H9 (cell line): Measurements from ENCODE around the gene DISC1. TPM values are rescaled to one million over a fixed set of nuclear protein-coding genes. Genes with fewer than 3 reads are reported as not detected.

ENCODE experiments used
- DNase-seq: peaks from one replicate; pipeline ENCODE4 v3.0.0-alpha.2; 2017
- H2AFZ ChIP-seq: one replicate; pipeline ENCODE4 v1.6.1; 2013; ENCODE audit warnings: mild to moderate bottlenecking, low read length, control low read depth, moderate library complexity
- H2AK5ac ChIP-seq: 2 replicates; pipeline ENCODE4 v1.6.1; 2013; ENCODE audit warnings: low read length, control low read depth, mixed read lengths; ENCODE audit not compliant: insufficient read length
- H2BK120ac ChIP-seq: one replicate; pipeline ENCODE4 v1.6.1; 2013; ENCODE audit warnings: low read depth, mild to moderate bottlenecking, low read length, control low read depth, inconsistent platforms; ENCODE audit not compliant: poor library complexity, severe bottlenecking
- H2BK12ac ChIP-seq: 2 replicates; pipeline ENCODE4 v1.6.1; 2013; ENCODE audit warnings: low read length, control low read depth, mixed read lengths, low read depth; ENCODE audit not compliant: insufficient read length
- H2BK15ac ChIP-seq: 2 replicates; pipeline ENCODE4 v1.6.1; 2013; ENCODE audit warnings: low read depth, low read length, control low read depth
- H2BK20ac ChIP-seq: one replicate; pipeline ENCODE4 v1.6.1; 2013; ENCODE audit warnings: low read depth, mild to moderate bottlenecking, low read length, control low read depth, inconsistent platforms; ENCODE audit not compliant: poor library complexity, severe bottlenecking
- H2BK5ac ChIP-seq: 2 replicates; pipeline ENCODE4 v1.6.1; 2013; ENCODE audit warnings: low read length, control low read depth, mixed read lengths; ENCODE audit not compliant: insufficient read length
- H3K14ac ChIP-seq: 2 replicates; pipeline ENCODE4 v1.6.1; 2013; ENCODE audit warnings: low read length, control low read depth; ENCODE audit not compliant: insufficient read depth
- H3K18ac ChIP-seq: 2 replicates; pipeline ENCODE4 v1.6.1; 2013; ENCODE audit warnings: low read depth, mild to moderate bottlenecking, mixed read lengths, low read length, control low read depth; ENCODE audit not compliant: insufficient read length
- H3K23ac ChIP-seq: 2 replicates; pipeline ENCODE4 v1.6.1; 2013; ENCODE audit warnings: low read length, control low read depth, mixed read lengths, low read depth; ENCODE audit not compliant: insufficient read length
- H3K23me2 ChIP-seq: 2 replicates; pipeline ENCODE4 v1.6.1; 2013; ENCODE audit warnings: low read depth, mild to moderate bottlenecking, mixed read lengths, low read length, control low read depth; ENCODE audit not compliant: insufficient read length, poor library complexity, severe bottlenecking
- H3K27ac ChIP-seq: 2 replicates; pipeline ENCODE4 v1.5.1; 2013; ENCODE audit warnings: low read length, control low read depth, mixed read lengths, low read depth; ENCODE audit not compliant: insufficient read length
- H3K27me3 ChIP-seq: 2 replicates; pipeline ENCODE4 v1.6.1; 2013; ENCODE audit warnings: low read length, control low read depth, inconsistent platforms; ENCODE audit not compliant: insufficient read depth
- H3K4ac ChIP-seq: 2 replicates; pipeline ENCODE4 v1.6.1; 2013; ENCODE audit warnings: low read depth, mild to moderate bottlenecking, control low read depth, inconsistent platforms, low read length, moderate library complexity
- H3K4me1 ChIP-seq: 2 replicates; pipeline ENCODE4 v1.6.1; 2013; ENCODE audit warnings: low read length, control low read depth, inconsistent platforms; ENCODE audit not compliant: insufficient read depth
- H3K4me2 ChIP-seq: 2 replicates; pipeline ENCODE4 v1.6.1; 2013; ENCODE audit warnings: low read length, control low read depth, mixed read lengths; ENCODE audit not compliant: insufficient read length, insufficient read depth
- H3K56ac ChIP-seq: 2 replicates; pipeline ENCODE4 v1.6.1; 2013; ENCODE audit warnings: low read depth, mild to moderate bottlenecking, mixed read lengths, low read length, control low read depth; ENCODE audit not compliant: insufficient read length
- H3K79me1 ChIP-seq: 2 replicates; pipeline ENCODE4 v1.6.1; 2013; ENCODE audit warnings: low read depth, mild to moderate bottlenecking, moderate library complexity, low read length, control low read depth, inconsistent platforms; ENCODE audit not compliant: insufficient read depth, poor library complexity, severe bottlenecking
- H3K79me2 ChIP-seq: 2 replicates; pipeline ENCODE4 v1.6.1; 2013; ENCODE audit warnings: low read length, control low read depth, inconsistent platforms; ENCODE audit not compliant: insufficient read depth
- H3K9ac ChIP-seq: 2 replicates; pipeline ENCODE4 v1.6.1; 2013; ENCODE audit warnings: low read length, control low read depth, mixed read lengths; ENCODE audit not compliant: insufficient read length; ENCODE audit errors: extremely low read depth
- H3K9me3 ChIP-seq: one replicate; pipeline ENCODE4 v1.6.1; 2013; ENCODE audit warnings: low read depth, low read length, inconsistent platforms; ENCODE audit not compliant: control insufficient read depth
- H3T11ph ChIP-seq: one replicate; pipeline ENCODE4 v1.6.1; 2013; ENCODE audit warnings: mild to moderate bottlenecking, low read length, control low read depth, inconsistent platforms
- H4K20me1 ChIP-seq: one replicate; pipeline ENCODE4 v1.6.1; 2013; ENCODE audit not compliant: control insufficient read depth, insufficient read length, insufficient read depth
- H4K5ac ChIP-seq: 2 replicates; pipeline ENCODE4 v1.6.1; 2013; ENCODE audit warnings: low read depth, mild to moderate bottlenecking, mixed read lengths, low read length, control low read depth; ENCODE audit not compliant: insufficient read length
- H4K8ac ChIP-seq: replicated peaks from 2 replicates; pipeline ENCODE4 v1.6.1; 2013; ENCODE audit warnings: low read length, control low read depth, mixed read lengths, low read depth; ENCODE audit not compliant: insufficient read length
- H4K91ac ChIP-seq: 2 replicates; pipeline ENCODE4 v1.6.1; 2013; ENCODE audit warnings: low read depth, mild to moderate bottlenecking, moderate library complexity, mixed read lengths, low read length, control low read depth; ENCODE audit not compliant: insufficient read length
- H3K27ac Mint-ChIP-seq, 3 experiments: 2 replicates in 2 of 3; 3 replicates in 1 of 3; pipeline ENCODE4 v1.8.0; 2020 to 2021; ENCODE audit warnings: mixed read lengths in 3 of 3, mild to moderate bottlenecking in 1 of 3, moderate library complexity in 1 of 3
- H3K27me3 Mint-ChIP-seq: 2 replicates; pipeline ENCODE4 v1.8.0; 2021; ENCODE audit warnings: low read depth, mild to moderate bottlenecking, moderate library complexity, mixed read lengths
- H3K36me3 Mint-ChIP-seq, 3 experiments: 2 replicates in 2 of 3; 3 replicates in 1 of 3; pipeline ENCODE4 v1.8.0; 2020 to 2021; ENCODE audit warnings: low read depth in 3 of 3, mixed read lengths in 3 of 3; ENCODE audit not compliant: insufficient read depth in 1 of 3
- H3K4me1 Mint-ChIP-seq, 2 experiments: 2 replicates each; pipeline ENCODE4 v1.8.0; 2020; ENCODE audit warnings: mixed read lengths in 2 of 2
- H3K4me3 Mint-ChIP-seq, 2 experiments: 2 replicates in 1 of 2; 3 replicates in 1 of 2; pipeline ENCODE4 v1.8.0; 2020 to 2021; ENCODE audit warnings: mild to moderate bottlenecking in 2 of 2, mixed read lengths in 2 of 2, moderate library complexity in 1 of 2
- H3K9me3 Mint-ChIP-seq, 2 experiments: 2 replicates in 1 of 2; 3 replicates in 1 of 2; pipeline ENCODE4 v1.8.0; 2020; ENCODE audit warnings: mild to moderate bottlenecking in 2 of 2, mixed read lengths in 2 of 2, moderate library complexity in 1 of 2
- WGBS: extraction: QIAGEN DNeasy Blood & Tissue Kit; methylation state at CpG from one replicate; pipeline ENCODE4 v1.1.7; 2013; ENCODE audit warnings: missing lambda C conversion rate, low lambda C conversion rate, mixed read lengths; ENCODE audit not compliant: insufficient read length; ENCODE audit errors: extremely low coverage; 5-methylcytosine and 5-hydroxymethylcytosine counted together
- total RNA-seq: library from RNA; stranded (reverse); gene quantifications from 2 replicates; pipeline ENCODE4 v1.2.1, GENCODE V29; 2021
- TF ChIP-seq, protein P1 (sequence below): fragments of 200-600 bp; sonication (generic); conservative IDR thresholded peaks from 3 replicates; pipeline ENCODE4 v1.8.0; 2021; ENCODE audit warnings: antibody characterized with exemption, mild to moderate bottlenecking

The DISC1 gene
- total RNA-seq, 1 experiment from 2014 or later, result 2.5 TPM

DNA sequence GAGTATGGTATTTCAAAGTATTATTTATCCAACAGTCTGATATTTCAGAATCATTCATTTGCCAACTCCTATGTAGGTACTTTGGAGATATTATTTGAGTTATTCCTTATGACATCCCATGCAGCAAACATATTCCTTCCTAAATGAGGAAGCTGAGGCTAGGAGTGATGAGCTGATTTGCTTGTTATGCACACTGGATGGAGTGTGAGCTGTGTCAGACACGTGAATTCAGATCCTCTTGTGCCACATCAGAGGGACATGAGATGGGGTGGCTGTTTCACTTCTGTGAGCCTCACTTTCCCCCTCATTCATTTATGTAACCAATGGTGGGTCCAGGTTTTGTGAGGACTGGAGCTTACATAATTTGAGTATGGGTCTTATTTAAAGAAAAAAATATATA, 215.9 kb downstream of the DISC1 start:
- no peak overlapping the region for H2BK15ac ChIP-seq
- H3K9me3 ChIP-seq, result no peaks in the 10 kb centered on the region
- H3K4me2 ChIP-seq, result no peak overlapping the region
- no peak overlapping the region for H2BK120ac ChIP-seq
- H3K36me3 Mint-ChIP-seq, result no peaks in the 10 kb centered on the region
- H3T11ph ChIP-seq, result no peak overlapping the region
- no peak overlapping the region for H2AK5ac ChIP-seq
- WGBS, result no CpG with 5 or more reads among the region's 1 CpG
- H3K23ac ChIP-seq, result no peak overlapping the region
- H3K23me2 ChIP-seq, result no peaks in the 10 kb centered on the region
- H3K9ac ChIP-seq, result no peak overlapping the region
- H2BK20ac ChIP-seq, result no peak overlapping the region
- no peak overlapping the region for H3K4ac ChIP-seq
- peaks cover 16% of the 10 kb centered on the region for H3K27me3 Mint-ChIP-seq
- H3K4me1 Mint-ChIP-seq, result peaks cover 3 to 6% of the 10 kb centered on the region in 2 experiments; a peak in 2 of 4 replicates
- H3K14ac ChIP-seq, result no peak overlapping the region
- H3K9me3 Mint-ChIP-seq, result no peaks in the 10 kb centered on the region; a peak in 1 of 5 replicates
- H4K5ac ChIP-seq, result no peak overlapping the region
- H3K27ac Mint-ChIP-seq, result no peak overlapping the region
- no peaks in the 10 kb centered on the region for H4K20me1 ChIP-seq
- no peak for DNase-seq
- no peak overlapping the region for H3K27ac ChIP-seq
- H2BK5ac ChIP-seq, result no peak overlapping the region
- TF ChIP-seq, protein P1, sequence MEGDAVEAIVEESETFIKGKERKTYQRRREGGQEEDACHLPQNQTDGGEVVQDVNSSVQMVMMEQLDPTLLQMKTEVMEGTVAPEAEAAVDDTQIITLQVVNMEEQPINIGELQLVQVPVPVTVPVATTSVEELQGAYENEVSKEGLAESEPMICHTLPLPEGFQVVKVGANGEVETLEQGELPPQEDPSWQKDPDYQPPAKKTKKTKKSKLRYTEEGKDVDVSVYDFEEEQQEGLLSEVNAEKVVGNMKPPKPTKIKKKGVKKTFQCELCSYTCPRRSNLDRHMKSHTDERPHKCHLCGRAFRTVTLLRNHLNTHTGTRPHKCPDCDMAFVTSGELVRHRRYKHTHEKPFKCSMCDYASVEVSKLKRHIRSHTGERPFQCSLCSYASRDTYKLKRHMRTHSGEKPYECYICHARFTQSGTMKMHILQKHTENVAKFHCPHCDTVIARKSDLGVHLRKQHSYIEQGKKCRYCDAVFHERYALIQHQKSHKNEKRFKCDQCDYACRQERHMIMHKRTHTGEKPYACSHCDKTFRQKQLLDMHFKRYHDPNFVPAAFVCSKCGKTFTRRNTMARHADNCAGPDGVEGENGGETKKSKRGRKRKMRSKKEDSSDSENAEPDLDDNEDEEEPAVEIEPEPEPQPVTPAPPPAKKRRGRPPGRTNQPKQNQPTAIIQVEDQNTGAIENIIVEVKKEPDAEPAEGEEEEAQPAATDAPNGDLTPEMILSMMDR, result no peak
- no peak overlapping the region for H3K18ac ChIP-seq
- H3K79me1 ChIP-seq, result no peaks in the 10 kb centered on the region
- H3K56ac ChIP-seq, result no peak overlapping the region
- no peak overlapping the region for H2BK12ac ChIP-seq
- no peaks in the 10 kb centered on the region for H3K79me2 ChIP-seq
- no peaks in the 10 kb centered on the region for H3K4me1 ChIP-seq
- H3K4me3 Mint-ChIP-seq, result no peak overlapping the region
- no peak overlapping the region for H4K91ac ChIP-seq
- H4K8ac ChIP-seq, result no peak overlapping the region
- H2AFZ ChIP-seq, result no peak overlapping the region
- no peaks in the 10 kb centered on the region for H3K27me3 ChIP-seq
